GM19397 (cell line): Measurements from ENCODE around the gene DHCR7.
"Not testable (repeated sequence)": the region's sequence is repeated elsewhere in the genome, so short reads cannot be mapped to it uniquely, and the experiment has no call there.

Source experiments
- ATAC-seq: cut with Tn5 transposase; IDR thresholded peaks from one replicate; pipeline ENCODE4 v1.9.1; 2021; ENCODE audit warnings: mild to moderate bottlenecking, moderate library complexity; ENCODE audit not compliant: unreplicated experiment

Gene DHCR7

GRCh38 chr11:71441251-71441650, 6.9 kb downstream of the DHCR7 start:
- ATAC-seq = no peak

DNA sequence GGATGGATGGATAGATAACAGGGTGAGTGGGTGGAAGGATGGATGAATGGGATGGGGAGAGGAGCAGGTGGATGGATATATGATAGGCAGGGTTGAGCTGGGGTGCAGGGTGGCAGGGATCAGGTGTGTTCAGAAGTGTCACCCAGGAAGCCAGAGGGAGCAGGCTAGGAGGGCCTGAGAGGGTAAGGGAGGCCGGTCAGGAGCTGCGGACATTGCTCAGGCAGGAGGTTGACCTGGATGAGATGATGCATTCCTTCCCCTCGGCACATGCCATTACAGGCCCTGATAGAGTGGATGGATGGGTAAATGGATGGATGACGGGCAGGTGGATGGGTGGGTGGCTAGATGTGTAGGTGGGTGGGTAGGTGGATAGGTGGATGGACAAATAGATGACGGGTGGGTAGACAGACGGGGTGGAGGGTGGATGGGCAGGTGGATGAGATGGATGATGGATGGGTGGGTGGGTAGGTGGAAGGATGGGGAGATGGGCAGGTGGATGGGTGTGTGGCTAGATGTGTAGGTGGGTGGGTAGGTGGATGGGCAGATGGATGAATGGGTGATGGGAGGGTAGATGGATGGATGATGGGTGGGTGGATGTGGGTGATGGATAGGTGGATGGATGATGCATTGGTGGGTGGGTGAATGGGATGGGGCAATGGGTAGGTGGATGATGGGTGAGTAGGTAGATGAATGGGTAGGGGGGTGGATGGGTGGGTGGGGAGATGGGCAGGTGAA, 8.0 kb downstream of the DHCR7 start:
- ATAC-seq = no peak

- ATAC-seq = no peak
Measured at GRCh38 chr11:71438650-71439049, 9.5 kb downstream of the DHCR7 start.

DNA sequence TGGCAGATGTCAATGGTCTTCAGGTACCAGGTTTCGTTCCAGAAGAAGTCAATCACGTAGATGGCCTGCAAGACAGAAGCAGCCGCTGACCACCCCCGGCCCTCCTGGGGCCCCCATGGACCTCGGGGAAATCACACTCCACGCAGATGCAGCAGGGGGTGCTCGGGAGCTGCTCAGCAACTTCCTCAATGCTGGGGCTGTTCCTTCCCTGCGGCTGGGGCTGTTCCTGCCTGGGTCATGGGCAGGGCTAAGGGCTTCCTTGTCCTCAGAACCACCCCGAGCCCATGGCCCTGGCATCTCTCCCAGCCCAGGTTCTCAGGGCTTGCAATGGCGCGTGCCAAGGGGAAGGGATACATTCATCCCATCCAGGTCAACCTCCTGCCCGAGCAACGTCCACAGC, 10.3 kb downstream of the DHCR7 start:
- no peak for ATAC-seq

- no peak for ATAC-seq
Measured at GRCh38 chr11:71437399-71437798, 10.8 kb downstream of the DHCR7 start.

GRCh38 chr11:71436861-71437260, 11.3 kb downstream of the DHCR7 start:
- no peak for ATAC-seq

DNA sequence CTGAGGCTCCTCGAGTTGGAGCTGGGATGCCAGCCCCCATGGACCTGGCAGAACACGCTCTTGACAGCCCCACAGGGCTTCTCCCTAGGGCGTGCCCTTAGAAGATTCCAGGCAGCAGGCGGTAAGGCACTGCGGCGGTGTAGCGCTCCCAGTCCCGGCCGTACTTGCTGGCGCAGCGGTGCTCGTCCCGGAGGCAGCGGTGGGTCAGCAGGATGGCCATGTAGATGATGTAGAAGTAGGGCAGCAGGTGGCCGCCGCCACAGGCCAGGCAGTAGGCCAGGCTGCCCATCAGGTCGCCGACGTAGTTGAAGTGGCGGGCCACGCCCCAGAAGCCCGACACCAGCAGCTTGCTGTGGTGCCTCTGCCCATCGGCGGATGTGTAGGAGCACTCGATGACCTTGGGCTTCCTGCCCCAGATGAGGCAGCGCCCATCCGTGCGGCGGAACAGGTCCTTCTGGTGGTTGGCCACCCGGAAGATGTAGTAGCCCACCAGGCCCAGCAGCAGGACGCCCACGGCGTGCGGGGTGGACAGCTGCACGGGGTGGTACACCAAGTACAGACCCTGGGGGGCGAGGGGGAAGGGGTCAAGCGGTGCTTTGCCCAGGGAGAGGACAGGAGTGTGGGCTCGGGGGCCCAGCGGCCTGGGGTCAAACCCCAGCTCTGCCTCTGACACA, 12.8 kb downstream of the DHCR7 start:
- ATAC-seq = no peak

- no peak for ATAC-seq
Measured at GRCh38 chr11:71434576-71435130, 13.5 kb downstream of the DHCR7 start.

- no peak for ATAC-seq
Measured at GRCh38 chr11:71433648-71434450, 14.3 kb downstream of the DHCR7 start.

DNA sequence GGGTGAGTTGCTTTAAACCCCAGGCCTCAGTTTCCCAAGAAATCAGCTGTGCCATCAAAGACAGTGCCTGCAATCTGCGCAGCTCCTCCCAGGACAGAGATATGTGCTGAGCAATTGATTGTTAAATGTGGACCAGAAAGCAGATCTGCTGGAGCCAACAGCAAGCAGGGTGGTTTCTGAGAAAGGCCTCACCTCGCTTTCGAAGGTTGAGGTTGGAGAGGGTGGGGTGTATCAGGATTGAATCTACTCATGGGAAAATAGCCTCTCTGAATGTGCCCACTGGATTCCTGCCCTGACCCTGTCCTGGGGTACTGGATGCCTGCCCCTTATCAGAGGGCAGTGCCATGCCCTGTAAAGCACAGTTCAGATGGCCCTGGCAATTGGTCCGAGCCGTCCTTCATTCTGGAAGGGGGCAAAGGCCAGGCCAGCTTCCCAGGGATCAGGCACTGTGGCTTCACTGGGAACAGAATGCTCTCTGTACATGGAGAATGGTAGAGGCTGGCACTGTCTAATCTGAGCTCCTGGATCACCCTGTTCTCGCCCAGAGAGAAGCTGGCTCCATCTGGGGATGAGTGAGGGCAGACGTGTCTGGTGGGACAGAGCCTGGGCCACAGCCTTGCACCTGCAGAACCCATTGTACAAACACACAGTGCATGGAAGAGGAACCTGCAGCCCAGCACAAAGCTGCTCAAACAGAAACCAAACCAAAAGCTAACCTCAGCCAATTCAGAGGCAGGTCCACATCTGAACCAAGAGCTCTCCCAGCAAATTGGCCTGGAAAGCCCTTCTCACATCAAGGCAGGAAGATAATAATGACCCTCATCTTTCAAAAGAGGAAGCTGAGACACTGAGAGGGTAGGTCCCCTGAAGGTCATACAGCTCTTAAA, 15.2 kb downstream of the DHCR7 start:
- no peak for ATAC-seq

GRCh38 chr11:71431271-71431670, 16.9 kb downstream of the DHCR7 start:
- ATAC-seq = no peak

DNA sequence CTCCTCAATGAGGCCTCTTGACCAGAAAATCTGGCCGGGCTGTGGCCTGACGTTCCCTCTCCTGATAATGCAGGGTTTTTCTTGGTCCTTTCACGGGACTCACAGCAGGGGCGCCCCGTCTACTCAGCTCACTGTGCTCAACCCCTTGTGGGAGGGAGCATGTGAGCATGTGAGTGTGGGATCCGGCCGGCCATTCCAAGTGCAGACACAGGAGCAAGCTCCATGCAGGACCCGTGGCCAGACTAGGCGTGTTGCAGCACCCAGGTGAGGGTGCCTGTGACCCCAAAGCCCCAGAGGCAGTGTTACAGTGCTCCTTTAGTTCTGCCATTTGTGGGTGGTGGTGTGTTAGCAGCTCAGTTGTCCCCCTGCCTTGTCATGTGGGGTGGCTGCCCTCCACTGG, 18.0 kb downstream of the DHCR7 start:
- ATAC-seq = no peak

DNA sequence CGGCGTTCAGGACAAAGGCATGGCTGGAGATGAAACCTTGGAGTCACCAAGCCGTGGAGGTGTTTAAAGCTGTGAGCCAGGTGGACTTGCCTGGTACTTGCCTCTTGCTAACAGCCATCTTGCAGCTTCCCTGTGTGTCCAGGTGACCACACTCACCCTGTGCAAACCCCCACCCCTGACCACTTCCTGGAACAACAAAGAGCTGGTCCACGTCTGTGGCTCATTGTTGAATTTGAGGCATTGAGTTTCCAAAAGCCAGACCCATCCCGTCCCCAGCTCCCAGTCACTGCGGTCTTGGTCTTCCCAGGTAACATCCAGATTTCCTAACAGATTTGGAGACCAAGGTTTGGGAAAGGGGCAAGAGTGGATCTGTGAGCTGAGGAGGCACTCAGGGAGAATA, 18.5 kb downstream of the DHCR7 start:
- ATAC-seq = no peak

- no peak for ATAC-seq
Measured at GRCh38 chr11:71428861-71429435, 19.2 kb downstream of the DHCR7 start.

GRCh38 chr11:71426413-71426812, 21.8 kb downstream of the DHCR7 start:
- ATAC-seq = no peak

DNA sequence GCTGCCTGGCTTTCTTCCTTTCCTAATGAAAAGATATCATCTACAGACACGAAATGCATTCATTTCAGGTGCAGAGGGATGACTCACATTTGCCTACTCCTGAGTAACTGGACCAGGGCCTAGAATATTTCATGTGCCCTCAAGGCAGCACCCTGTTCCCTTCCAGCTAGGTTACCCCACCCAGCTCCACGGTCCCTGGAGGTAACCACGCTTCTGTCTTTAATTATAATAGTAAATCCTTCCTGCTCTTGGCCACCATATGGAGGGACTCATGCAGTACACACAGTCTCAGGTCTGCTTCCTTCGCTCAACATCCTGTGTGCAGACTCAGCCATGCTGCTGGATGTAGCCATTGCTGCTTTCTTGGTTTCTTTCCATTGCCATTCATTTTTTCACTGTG, 22.3 kb downstream of the DHCR7 start:
- no peak for ATAC-seq

DNA sequence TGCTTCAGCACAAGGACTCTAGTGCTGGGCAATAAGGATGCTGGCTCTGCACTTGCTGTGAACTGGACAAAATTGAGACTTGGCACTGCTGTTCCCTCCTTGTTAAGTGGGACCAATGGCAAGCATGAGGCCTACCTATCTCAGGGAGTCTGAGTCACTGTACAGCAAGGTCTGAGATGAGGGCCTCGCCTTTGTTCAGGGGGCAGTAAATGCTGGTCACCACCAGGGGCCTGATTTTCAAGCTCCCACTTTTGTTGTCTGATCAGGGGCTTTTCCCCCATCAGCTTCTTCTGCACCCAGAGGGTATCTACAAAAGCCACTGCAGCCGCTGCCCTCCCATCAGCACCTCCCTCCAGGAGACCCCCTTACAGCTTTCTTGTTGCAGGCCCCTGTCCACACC, 22.8 kb downstream of the DHCR7 start:
- no peak for ATAC-seq

DNA sequence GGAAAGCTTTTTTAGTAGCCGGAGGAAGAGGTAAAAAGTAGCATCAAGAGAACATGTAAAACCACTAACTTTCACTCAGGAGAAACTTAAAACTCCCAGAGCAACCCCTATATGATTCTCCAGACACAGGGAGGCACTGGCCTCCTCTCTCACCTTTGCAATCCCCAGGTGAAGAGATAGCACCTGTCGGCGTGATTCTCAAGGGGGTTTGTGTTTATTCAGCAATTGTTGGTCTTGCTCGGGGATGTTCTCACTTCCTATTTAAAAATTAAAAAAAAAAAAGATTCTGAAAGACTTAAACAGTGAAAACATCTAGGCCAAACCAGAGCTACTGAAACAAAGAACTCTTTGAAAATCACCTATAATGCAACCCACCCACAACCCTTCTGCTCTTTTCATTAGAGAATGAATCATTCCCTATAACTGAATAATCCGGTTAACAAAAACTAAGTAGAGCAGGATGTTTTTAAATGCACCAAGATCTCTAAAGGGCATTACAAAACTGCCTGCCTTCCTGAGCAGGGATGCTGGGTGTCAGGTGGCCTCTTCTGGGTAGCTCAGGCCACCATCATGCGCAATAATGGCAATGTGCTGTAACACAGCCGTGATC, 24.9 kb downstream of the DHCR7 start:
- no peak for ATAC-seq

DNA sequence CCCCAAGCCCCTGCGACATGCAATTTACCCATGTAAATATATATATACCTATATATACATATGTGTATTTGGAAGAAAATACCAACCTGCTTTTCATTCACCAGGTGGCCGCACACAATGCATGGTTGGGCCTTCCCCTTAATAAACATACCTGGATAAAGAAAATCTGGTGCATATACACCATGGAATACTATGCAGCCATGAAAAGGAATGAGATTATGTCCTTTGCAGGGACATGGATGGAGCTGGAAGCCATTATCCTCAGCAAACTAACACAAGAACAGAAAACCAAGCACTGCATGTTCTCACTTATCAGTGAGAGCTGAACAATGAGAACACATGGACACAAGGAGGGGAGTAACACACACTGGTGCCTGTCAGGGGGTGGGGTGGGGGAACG, 25.9 kb downstream of the DHCR7 start:
- not testable (repeated sequence) for ATAC-seq
